K562 (cell line): Measurements from ENCODE around the gene XPO4. TPM values are rescaled to one million over a fixed set of nuclear protein-coding genes. Genes with fewer than 3 reads are reported as not detected.

Experiments used
- ATAC-seq: fragments of 200-7000 bp; cut with Tn5 transposase; 3 replicates; pipeline ENCODE4 v1.9.1; 2020; ENCODE audit warnings: moderate library complexity
- BruUV-seq: library from RNA; stranded (reverse); fragments of 400-500 nt; replicated peaks from 2 replicates; lab custom pipeline; 2021; lab: Mats Ljungman, UMichigan
- CTCF ChIA-PET: fragments of 300-600 bp; formaldehyde crosslinking; extraction: SDS; loops from one replicate; lab custom pipeline; 2021; ENCODE audit warnings: low intra/inter-chr PET ratio; lab: Yijun Ruan, JAX
- POLR2A ChIA-PET: fragments of 300-600, 350-650 bp; sonication (Branson Sonifier 250); formaldehyde crosslinking; extraction: SDS; loops from one replicate; lab custom pipeline; 2021; ENCODE audit warnings: antibody characterized with exemption, inconsistent platforms; lab: Yijun Ruan, JAX
- DNase-seq, 4 experiments: peaks; one replicate each; pipeline versions ENCODE4 v3.0.0 to v3.0.0-alpha.2; 2011 to 2018; ENCODE audit warnings: low spot score in 3 of 4, mixed read lengths in 3 of 4; ENCODE audit errors: extremely low read depth in 1 of 4
- FAIRE-seq: peaks from 2 replicates; lab custom pipeline; 2011; peaks lifted over from hg19 to GRCh38; lab: Jason Lieb, UNC
- H2AFZ ChIP-seq: 2 replicates; pipeline ENCODE4 v1.6.0; 2011; ENCODE audit warnings: low read depth, low read length, control low read depth, inconsistent platforms
- H3K27ac ChIP-seq: fragments of 200-600 bp; 3 replicates; pipeline ENCODE4 v1.8.0; 2011; ENCODE audit warnings: low read depth, mild to moderate bottlenecking, control low read depth, inconsistent platforms, low read length, moderate library complexity, mixed read lengths; ENCODE audit errors: extremely low read depth
- H3K27me3 ChIP-seq, 2 experiments: fragments of 300-600 bp in 1 of 2; 2 replicates in 1 of 2; 3 replicates in 1 of 2; pipeline versions ENCODE4 v1.6.0 to v1.8.0; 2011; ENCODE audit warnings: inconsistent platforms in 2 of 2, low read length in 2 of 2, mild to moderate bottlenecking in 1 of 2, mixed read lengths in 1 of 2, moderate library complexity in 1 of 2; ENCODE audit not compliant: control insufficient read depth in 2 of 2, insufficient read depth in 2 of 2
- H3K36me3 ChIP-seq: fragments of 300-600 bp; 3 replicates; pipeline ENCODE4 v1.8.0; 2011; ENCODE audit warnings: mild to moderate bottlenecking, low read length, inconsistent platforms; ENCODE audit not compliant: control insufficient read depth, insufficient read depth
- H3K4me1 ChIP-seq, 2 experiments: fragments of 200-600 bp in 1 of 2; replicated peaks in 1 of 2; 2 replicates in 1 of 2; 3 replicates in 1 of 2; pipeline versions ENCODE4 v1.5.1 to v1.8.0; 2011; ENCODE audit warnings: inconsistent platforms in 2 of 2, low read length in 2 of 2, mild to moderate bottlenecking in 1 of 2, mixed read lengths in 1 of 2, moderate library complexity in 1 of 2; ENCODE audit not compliant: control insufficient read depth in 2 of 2, insufficient read depth in 2 of 2
- H3K4me2 ChIP-seq: 2 replicates; pipeline ENCODE4 v1.6.1; 2011; ENCODE audit warnings: low read length, control low read depth, inconsistent platforms, mixed read lengths; ENCODE audit not compliant: insufficient read depth
- H3K4me3 ChIP-seq: fragments of 200-600 bp; sonication (generic), shearing (Covaris generic); 2 replicates; pipeline ENCODE4 v1.5.1; 2016; ENCODE audit warnings: control low read depth, inconsistent platforms
- H3K79me2 ChIP-seq: fragments of 200-600 bp; 3 replicates; pipeline ENCODE4 v1.8.0; 2011; ENCODE audit warnings: low read length, inconsistent platforms; ENCODE audit not compliant: control insufficient read depth, insufficient read depth
- H3K9ac ChIP-seq, 2 experiments: 2 replicates each; pipeline versions ENCODE4 v1.6.0 to v1.6.1; 2011; ENCODE audit warnings: low read depth in 2 of 2, low read length in 2 of 2, control low read depth in 1 of 2, inconsistent platforms in 1 of 2, mild to moderate bottlenecking in 1 of 2, mixed read lengths in 1 of 2; ENCODE audit not compliant: insufficient read depth in 1 of 2
- H3K9me1 ChIP-seq: one replicate; pipeline ENCODE4 v1.6.0; 2011; ENCODE audit warnings: inconsistent platforms, mild to moderate bottlenecking, low read length, moderate library complexity; ENCODE audit not compliant: control insufficient read depth, insufficient read depth
- H3K9me3 ChIP-seq: replicated peaks from 2 replicates; pipeline ENCODE4 v1.5.1; 2011; ENCODE audit warnings: low read depth, low read length, inconsistent platforms; ENCODE audit not compliant: control insufficient read depth, insufficient read depth
- H4K20me1 ChIP-seq: replicated peaks from 2 replicates; pipeline ENCODE4 v1.6.1; 2011; ENCODE audit warnings: low read length, inconsistent platforms, mixed read lengths; ENCODE audit not compliant: control insufficient read depth, insufficient read depth
- ATF6 ChIP-seq: sonication (generic); formaldehyde crosslinking; IDR thresholded peaks from 2 replicates; pipeline ENCODE4 v1.4.0; 2020; ENCODE audit warnings: mild to moderate bottlenecking, missing genetic modification reagents
- CEBPG ChIP-seq, 3 experiments: fragments of 200-800 bp in 1 of 3; sonication (Bioruptor generic) in 1 of 3; sonication (generic) in 1 of 3; formaldehyde crosslinking in 1 of 3; IDR thresholded peaks in 2 of 3; conservative IDR thresholded peaks in 1 of 3; 2 replicates each; pipeline versions ENCODE4 v1.6.1 to v1.8.0; 2016 to 2022; ENCODE audit warnings: missing compliant biosample characterization in 2 of 3, missing genetic modification characterization in 2 of 3, mild to moderate bottlenecking in 1 of 3, missing genetic modification reagents in 1 of 3
- DDX20 ChIP-seq: fragments of 450-650 bp; IDR thresholded peaks from 2 replicates; pipeline ENCODE4 v1.6.1; 2016; ENCODE audit warnings: missing genetic modification characterization, low read depth, mild to moderate bottlenecking, missing compliant biosample characterization, moderate library complexity
- GABPB1 ChIP-seq: sonication (generic); formaldehyde crosslinking; IDR thresholded peaks from 2 replicates; pipeline ENCODE4 v1.8.0; 2022; ENCODE audit warnings: mild to moderate bottlenecking, missing genetic modification reagents
- HDAC2 ChIP-seq: fragments of 450-650 bp; IDR thresholded peaks from 2 replicates; pipeline ENCODE4 v1.6.1; 2016; ENCODE audit warnings: mild to moderate bottlenecking
- HNRNPH1 ChIP-seq: fragments of 200-400 bp; formaldehyde crosslinking; optimal IDR thresholded peaks from 2 replicates; pipeline ENCODE3; 2017; ENCODE audit warnings: low read depth, mild to moderate bottlenecking, low read length, moderate library complexity
- KDM1A ChIP-seq, 2 experiments: fragments of 450-650 bp; IDR thresholded peaks; 2 replicates each; pipeline ENCODE4 v1.6.1; 2016; ENCODE audit warnings: mild to moderate bottlenecking in 2 of 2
- MTF1 ChIP-seq: fragments of 250-450 bp; sonication (Bioruptor Pico); IDR thresholded peaks from 2 replicates; pipeline ENCODE4 v1.9.0; 2021; ENCODE audit warnings: moderate library complexity, mild to moderate bottlenecking, inconsistent platforms, borderline replicate concordance
- NR0B1 ChIP-seq: fragments of 450-650 bp; IDR thresholded peaks from one replicate; pipeline ENCODE4 v1.6.1; 2018; ENCODE audit warnings: mild to moderate bottlenecking, moderate library complexity; ENCODE audit not compliant: partially characterized antibody
- SRSF9 ChIP-seq: fragments of 200-400 bp; formaldehyde crosslinking; IDR thresholded peaks from 2 replicates; pipeline ENCODE4 v1.6.1; 2017; ENCODE audit warnings: low read depth, low read length, borderline replicate concordance
- ZNF124 ChIP-seq: sonication (generic); formaldehyde crosslinking; IDR thresholded peaks from 2 replicates; pipeline ENCODE4 v1.8.1; 2022; ENCODE audit warnings: missing genetic modification reagents
- WGBS: fragments of 100-300 bp; shearing (Covaris generic); methylation state at CpG from one replicate; pipeline ENCODE4 v1.1.6; 2016; ENCODE audit warnings: low coverage, mixed read lengths; ENCODE audit not compliant: insufficient coverage; ENCODE audit errors: missing lambda C conversion rate; 5-methylcytosine and 5-hydroxymethylcytosine counted together
- in situ Hi-C: fragments of 300-500 bp; cut with MboI; formaldehyde crosslinking; loops from 4 replicates; pipeline ENCODE4 v1.15.0; 2018; ENCODE audit warnings: inconsistent platforms, mixed read lengths
- intact Hi-C: fragments of 100-400 bp; cut with micrococcal nuclease; formaldehyde crosslinking; loops from 2 replicates; pipeline ENCODE4 v1.14.2; 2022
- polyA plus RNA-seq, 8 experiments: library from polyadenylated mRNA; depleted of rRNA in 4 of 8; stranded (reverse) in 5 of 8; unstranded in 3 of 8; fragments of >200 nt; fragmentation: Nextera tagmentation in 2 of 8; fragmentation: Illumina TruSeq in 1 of 8; extraction: Ambion mirVana in 2 of 8; extraction: Trizol in 1 of 8; gene quantifications; 2 replicates each; pipeline versions ENCODE4 v1.2.1 to v1.2.3, GENCODE V29; 2011 to 2014; ENCODE audit warnings: inconsistent platforms in 1 of 8, missing spikeins in 1 of 8
- total RNA-seq, 7 experiments: library from RNA; depleted of rRNA in 6 of 7; stranded (reverse); fragments of >200 nt in 6 of 7; fragmentation: Illumina TruSeq in 2 of 7; extraction: Trizol in 2 of 7; gene quantifications; 2 replicates each; pipeline versions ENCODE4 v1.2.1 to v1.2.3, GENCODE V29; 2011 to 2021; ENCODE audit warnings: low replicate concordance in 1 of 7

XPO4 gene
- total and polyA plus RNA-seq, 9 of the 15 experiments (the other 6 are each of a cell fraction or from before 2014, with no cell fraction given): 5.5 to 25.1 (median 17.5) TPM

GRCh38 chr13:20939662-20940061 lies 37.1 kb upstream of the XPO4 start:
- Histone ChIP-seq H2AFZ (no peak overlapping the region), H3K4me3 (no peak overlapping the region), H3K4me1 (no peaks in the 10 kb centered on the region; a peak in 1 of 5 replicates), H3K4me2 (no peak overlapping the region), H3K27me3 (peaks cover 2 to 17% of the 10 kb centered on the region in 2 experiments; a peak in 4 of 5 replicates), H3K9me1 (no peaks in the 10 kb centered on the region), H3K9me3 (no peaks in the 10 kb centered on the region), H4K20me1 (no peaks in the 10 kb centered on the region), H3K27ac (no peak overlapping the region), H3K79me2 (no peaks in the 10 kb centered on the region), H3K9ac (no peak overlapping the region), H3K36me3 (no peaks in the 10 kb centered on the region)
- ATAC-seq (no peak), DNase-seq (no peak), FAIRE-seq (no peak)
- BruUV-seq: no TSS peak
- 8% methylated on average over 3 of the region's 4 CpGs for WGBS
- intact Hi-C loops (loop anchor here (10.0 kb wide), 1 partner anchor 85 kb away; no protein-coding TSS in a partner anchor), in situ Hi-C loops (loop anchor here (10.0 kb wide), 2 partner anchors 165 to 545 kb away; no protein-coding TSS in a partner anchor)
- ChIA-PET POLR2A (interaction anchor here (0.6 kb wide), 1 partner anchor 667 kb away, joined by 3 read pairs; no protein-coding TSS in a partner anchor), CTCF (no interaction called here)
- TF ChIP-seq HDAC2: no peak
- TF ChIP-seq GABPB1: no peak
- TF ChIP-seq SRSF9: no peak
- TF ChIP-seq ZNF124 (CRISPR knock-in tag): no peak
- no peak for TF ChIP-seq MTF1

GRCh38 chr13:20938302-20938701 lies 35.8 kb upstream of the XPO4 start:
- Histone ChIP-seq H3K9ac (no peak overlapping the region), H3K36me3 (no peaks in the 10 kb centered on the region), H3K79me2 (no peaks in the 10 kb centered on the region), H3K4me2 (no peak overlapping the region), H3K4me1 (no peaks in the 10 kb centered on the region), H3K9me1 (no peaks in the 10 kb centered on the region), H3K27me3 (peaks cover 2 to 17% of the 10 kb centered on the region in 2 experiments; a peak in 4 of 5 replicates), H4K20me1 (no peaks in the 10 kb centered on the region), H3K27ac (no peak overlapping the region), H3K4me3 (no peak overlapping the region), H3K9me3 (no peaks in the 10 kb centered on the region), H2AFZ (no peak overlapping the region)
- in situ Hi-C loops: no loop called here
- 24% methylated on average over 5 of the region's 6 CpGs for WGBS
- DNase-seq (no peak), FAIRE-seq (no peak), ATAC-seq (no peak)
- BruUV-seq: no TSS peak
- POLR2A ChIA-PET: interaction anchor here (0.7 kb wide), 1 partner anchor 402 kb away, joined by 3 read pairs; no protein-coding TSS in a partner anchor
- CTCF ChIA-PET: no interaction called here
- intact Hi-C loops: no loop called here
- TF ChIP-seq KDM1A (IDR thresholded peaks at IDR 0.05) (no peak), NR0B1 (no peak), DDX20 (tag) (no peak), CEBPG (CRISPR knock-in tag; IDR thresholded peaks at IDR 0.05) (no peak), CEBPG (tag; conservative IDR thresholded peaks at IDR 0.05 in 1 of 2, IDR thresholded peaks at IDR 0.05 in 1 of 2) (no peak), HNRNPH1 (no peak), ATF6 (CRISPR knock-in tag) (no peak)
